ENCODE results near the gene IL10RB.

- no peak for TF ChIP-seq EZH2 (IDR thresholded peaks at IDR 0.05; ENCODE audit: low read length)
- no peak for TF ChIP-seq CTCF (optimal IDR thresholded peaks at IDR 0.05 in 1 of 3, IDR thresholded peaks at IDR 0.05 in 1 of 3, conservative IDR thresholded peaks at IDR 0.05 in 1 of 3; ENCODE audit: extremely low read depth in 1 of 3, insufficient read depth in 2 of 3, low read length in 3 of 3)
Observed at GRCh38 chr21:33314111-33314510, 47.9 kb downstream of the IL10RB start.
